Tibial nerve (tissue), 4 donors: ENCODE results near the gene ARMH3.

ENCODE experiments used
- CTCF ChIP-seq, 5 experiments: fragments of 200-600 bp in 3 of 5; fragments of 450-650 bp in 2 of 5; sonication (generic) in 3 of 5; IDR thresholded peaks; one replicate each; pipeline ENCODE4 v1.5.1; 2016 to 2019; ENCODE audit warnings: antibody characterized with exemption in 5 of 5, mild to moderate bottlenecking in 3 of 5, moderate library complexity in 2 of 5
- EP300 ChIP-seq, 2 donors: sonication (generic); formaldehyde crosslinking; IDR thresholded peaks; one replicate each; pipeline ENCODE4 v1.6.1; 2017; ENCODE audit warnings: antibody characterized with exemption in 2 of 2, mild to moderate bottlenecking in 1 of 2
- POLR2A ChIP-seq, 2 donors: fragments of 450-650 bp; IDR thresholded peaks; one replicate each; pipeline ENCODE4 v1.6.1; 2017; ENCODE audit warnings: antibody characterized with exemption in 2 of 2, mild to moderate bottlenecking in 2 of 2, moderate library complexity in 2 of 2

GRCh38 chr10:101920546-101920945, 135.4 kb downstream of the ARMH3 start:
- no peak for TF ChIP-seq CTCF (IDR thresholded peaks at IDR 0.05)
- no peak for TF ChIP-seq POLR2A (IDR thresholded peaks at IDR 0.05)
- TF ChIP-seq EP300 (IDR thresholded peaks at IDR 0.05), result no peak
